K562 (cell line): Measurements from ENCODE around the gene AXIN2. TPM values are rescaled to one million over a fixed set of nuclear protein-coding genes. Genes with fewer than 3 reads are reported as not detected.

ENCODE experiments used
- CBX1 ChIP-seq: sonication (generic); IDR thresholded peaks from 2 replicates; pipeline ENCODE4 v1.6.1; 2016; ENCODE audit warnings: antibody characterized with exemption, low read depth, mild to moderate bottlenecking
- JUN ChIP-seq, 2 experiments: sonication (generic) in 1 of 2; formaldehyde crosslinking in 1 of 2; IDR thresholded peaks; 2 replicates each; pipeline versions ENCODE4 v1.6.1 to v1.8.0; 2012 to 2022; ENCODE audit warnings: borderline replicate concordance in 2 of 2, mild to moderate bottlenecking in 2 of 2, improper control_type of control experiment in 1 of 2, low read depth in 1 of 2, low read length in 1 of 2, missing genetic modification reagents in 1 of 2
- KAT8 ChIP-seq: fragments of 450-650 bp; IDR thresholded peaks from 2 replicates; pipeline ENCODE4 v1.6.1; 2016; ENCODE audit warnings: low read depth, mild to moderate bottlenecking
- REST ChIP-seq, 2 experiments: fragments of 450-650 bp; formaldehyde crosslinking in 1 of 2; IDR thresholded peaks; 2 replicates each; pipeline versions ENCODE4 v1.4.0 to v1.6.1; 2014 to 2020; ENCODE audit warnings: mild to moderate bottlenecking in 2 of 2, borderline replicate concordance in 1 of 2, low read depth in 1 of 2
- SMAD3 ChIP-seq: fragments of 450-650 bp; formaldehyde crosslinking; conservative IDR thresholded peaks from 2 replicates; pipeline ENCODE4 v1.4.0; 2020; ENCODE audit warnings: mild to moderate bottlenecking
- SMC3 ChIP-seq: conservative IDR thresholded peaks from 2 replicates; pipeline ENCODE4 v1.6.1; 2011; ENCODE audit warnings: low read depth, low read length, improper control_type of control experiment; ENCODE audit not compliant: insufficient read depth
- ZNF239 ChIP-seq: fragments of 250-450 bp; sonication (Bioruptor Pico); IDR thresholded peaks from 2 replicates; pipeline ENCODE4 v1.4.0; 2020; ENCODE audit warnings: mild to moderate bottlenecking
- ZNF282 ChIP-seq: sonication (generic); formaldehyde crosslinking; IDR thresholded peaks from 2 replicates; pipeline ENCODE4 v1.8.1; 2023; ENCODE audit warnings: missing genetic modification reagents
- ZNF324 ChIP-seq: fragments of 250-450 bp; sonication (Bioruptor Pico); IDR thresholded peaks from 2 replicates; pipeline ENCODE4 v1.4.0; 2020; ENCODE audit warnings: mild to moderate bottlenecking
- ZNF551 ChIP-seq: fragments of 250-450 bp; sonication (Bioruptor Pico); IDR thresholded peaks from 2 replicates; pipeline ENCODE4 v1.5.0; 2021; ENCODE audit warnings: mild to moderate bottlenecking, moderate library complexity
- ZNF609 ChIP-seq: sonication (generic); formaldehyde crosslinking; IDR thresholded peaks from 2 replicates; pipeline ENCODE4 v1.8.1; 2023; ENCODE audit warnings: missing genetic modification reagents, mild to moderate bottlenecking, borderline replicate concordance
- polyA plus RNA-seq, 8 experiments: library from polyadenylated mRNA; depleted of rRNA in 4 of 8; stranded (reverse) in 5 of 8; unstranded in 3 of 8; fragments of >200 nt; fragmentation: Nextera tagmentation in 2 of 8; fragmentation: Illumina TruSeq in 1 of 8; extraction: Ambion mirVana in 2 of 8; extraction: Trizol in 1 of 8; gene quantifications; 2 replicates each; pipeline versions ENCODE4 v1.2.1 to v1.2.3, GENCODE V29; 2011 to 2014; ENCODE audit warnings: inconsistent platforms in 1 of 8, missing spikeins in 1 of 8
- total RNA-seq, 7 experiments: library from RNA; depleted of rRNA in 6 of 7; stranded (reverse); fragments of >200 nt in 6 of 7; fragmentation: Illumina TruSeq in 2 of 7; extraction: Trizol in 2 of 7; gene quantifications; 2 replicates each; pipeline versions ENCODE4 v1.2.1 to v1.2.3, GENCODE V29; 2011 to 2021; ENCODE audit warnings: low replicate concordance in 1 of 7

AXIN2 gene
- total and polyA plus RNA-seq, 9 of the 15 experiments (the other 6 are each of a cell fraction or from before 2014, with no cell fraction given) = 0.21 to 3.3 (median 1.2) TPM

GRCh38 chr17:65556014-65556909, 5.2 kb downstream of the AXIN2 start (continued):
- TF ChIP-seq REST (IDR thresholded peaks at IDR 0.05; ENCODE audit: borderline replicate concordance) (peak; percentile 50; the same call in 1 of the 2 replicates), REST (CRISPR knock-in tag; IDR thresholded peaks at IDR 0.05; ENCODE audit: low read depth) (no peak), KAT8 (no peak), SMC3 (peak; percentile 57; the same call in 1 of the 2 replicates), ZNF324 (CRISPR knock-in tag) (no peak), SMAD3 (no peak), ZNF551 (CRISPR knock-in tag) (no peak), CBX1 (no peak), ZNF609 (no peak), JUN (IDR thresholded peaks at IDR 0.05; ENCODE audit: borderline replicate concordance, low read depth, low read length) (no peak), JUN (CRISPR knock-in tag; IDR thresholded peaks at IDR 0.05; ENCODE audit: borderline replicate concordance) (no peak), ZNF239 (CRISPR knock-in tag) (no peak), ZNF282 (no peak)
